HepG2 (cell line): ENCODE measurements around the gene LMAN2. TPM values are rescaled to one million over a fixed set of nuclear protein-coding genes. Genes with fewer than 3 reads are reported as not detected.

Source experiments
- ARID3A ChIP-seq: IDR thresholded peaks from 2 replicates; pipeline ENCODE4 v1.6.1; 2012; ENCODE audit warnings: low read depth, low read length, improper control_type of control experiment
- CHCHD3 ChIP-seq: sonication (generic); formaldehyde crosslinking; IDR thresholded peaks from 2 replicates; pipeline ENCODE4 v1.8.0; 2022; ENCODE audit warnings: mild to moderate bottlenecking, missing genetic modification reagents, moderate library complexity
- CHD4 ChIP-seq: fragments of 200-600 bp; sonication (generic); IDR thresholded peaks from 2 replicates; pipeline ENCODE4 v1.7.0; 2017; ENCODE audit warnings: mild to moderate bottlenecking, low read length, borderline replicate concordance
- EEA1 ChIP-seq: sonication (generic); formaldehyde crosslinking; IDR thresholded peaks from 2 replicates; pipeline ENCODE4 v1.5.1; 2020; ENCODE audit warnings: mild to moderate bottlenecking, missing genetic modification reagents, borderline replicate concordance
- KDM1A ChIP-seq: IDR thresholded peaks from 2 replicates; pipeline ENCODE4 v1.6.1; 2016; ENCODE audit warnings: missing compliant biosample characterization
- KDM5A ChIP-seq: fragments of 200-600 bp; sonication (generic); IDR thresholded peaks from 2 replicates; pipeline ENCODE4 v1.7.0; 2018; ENCODE audit warnings: antibody characterized with exemption, mild to moderate bottlenecking, low read length, borderline replicate concordance
- KLF16 ChIP-seq, 2 experiments: sonication (generic) in 1 of 2; formaldehyde crosslinking in 1 of 2; IDR thresholded peaks; 2 replicates each; pipeline versions ENCODE4 v1.6.1 to v1.8.0; 2016 to 2023; ENCODE audit warnings: missing genetic modification reagents in 2 of 2, missing compliant biosample characterization in 1 of 2
- MAZ ChIP-seq, 2 experiments: sonication (generic) in 1 of 2; formaldehyde crosslinking in 1 of 2; IDR thresholded peaks; 2 replicates each; pipeline versions ENCODE4 v1.5.0 to v1.6.1; 2012 to 2020; ENCODE audit warnings: low read depth in 2 of 2, mild to moderate bottlenecking in 2 of 2, borderline replicate concordance in 1 of 2, improper control_type of control experiment in 1 of 2, low read length in 1 of 2, missing genetic modification reagents in 1 of 2, moderate library complexity in 1 of 2
- PAF1 ChIP-seq: IDR thresholded peaks from 2 replicates; pipeline ENCODE4 v1.6.1; 2016; ENCODE audit warnings: missing genetic modification reagents, missing compliant biosample characterization
- PREB ChIP-seq: sonication (generic); formaldehyde crosslinking; IDR thresholded peaks from 2 replicates; pipeline ENCODE4 v1.4.0; 2020; ENCODE audit warnings: missing genetic modification reagents
- SIN3B ChIP-seq: fragments of 150-350 bp; IDR thresholded peaks from 2 replicates; pipeline ENCODE4 v1.6.1; 2014; ENCODE audit warnings: low read length
- STAT6 ChIP-seq: sonication (generic); formaldehyde crosslinking; IDR thresholded peaks from 2 replicates; pipeline ENCODE4 v1.4.0; 2020; ENCODE audit warnings: missing genetic modification reagents, mild to moderate bottlenecking, borderline replicate concordance
- TGIF2 ChIP-seq: IDR thresholded peaks from 2 replicates; pipeline ENCODE4 v1.6.1; 2016; ENCODE audit warnings: control low read depth, missing compliant biosample characterization
- ZBTB34 ChIP-seq: sonication (generic); formaldehyde crosslinking; IDR thresholded peaks from 2 replicates; pipeline ENCODE4 v1.8.0; 2022; ENCODE audit warnings: mild to moderate bottlenecking, missing genetic modification reagents
- ZNF24 ChIP-seq: fragments of 450-650 bp; IDR thresholded peaks from 2 replicates; pipeline ENCODE4 v1.6.1; 2017; ENCODE audit warnings: antibody characterized with exemption, mild to moderate bottlenecking
- ZNF382 ChIP-seq: sonication (generic); formaldehyde crosslinking; IDR thresholded peaks from 2 replicates; pipeline ENCODE4 v1.5.0; 2020; ENCODE audit warnings: missing genetic modification reagents, mild to moderate bottlenecking, borderline replicate concordance
- ZNF546 ChIP-seq: sonication (generic); formaldehyde crosslinking; conservative IDR thresholded peaks from 2 replicates; pipeline ENCODE4 v1.8.1; 2023; ENCODE audit warnings: mild to moderate bottlenecking, missing genetic modification reagents
- ZNF678 ChIP-seq: sonication (generic); formaldehyde crosslinking; IDR thresholded peaks from 2 replicates; pipeline ENCODE4 v1.4.0; 2020; ENCODE audit warnings: mild to moderate bottlenecking, missing genetic modification reagents
- polyA plus RNA-seq, 8 experiments: library from polyadenylated mRNA; depleted of rRNA in 3 of 8; stranded (reverse) in 7 of 8; unstranded in 1 of 8; fragments of >200 nt; fragmentation: Illumina TruSeq in 4 of 8; extraction: Trizol in 4 of 8; gene quantifications; 2 replicates each; pipeline versions ENCODE4 v1.2.1 to v1.2.3, GENCODE V29; 2011 to 2016; ENCODE audit warnings: low read depth in 4 of 8, missing spikeins in 1 of 8, mixed read lengths in 1 of 8; ENCODE audit not compliant: insufficient read depth in 1 of 8
- total RNA-seq, 5 experiments: library from RNA; depleted of rRNA; stranded (reverse); fragments of >200 nt; fragmentation: Illumina TruSeq; extraction: Trizol; gene quantifications; 2 replicates each; pipeline ENCODE4 v1.2.3, GENCODE V29; 2016; ENCODE audit warnings: low read depth in 1 of 5

The LMAN2 gene
- total and polyA plus RNA-seq, 2 of the 13 experiments (the other 11 are each of a cell fraction or from before 2014, with no cell fraction given): 191 to 197 TPM

GRCh38 chr5:177362610-177363507 is 11.4 kb upstream of the LMAN2 start (continued):
- TF ChIP-seq CHD4: no peak
- TF ChIP-seq ZBTB34 (CRISPR knock-in tag): no peak
- peak; percentile 55; the same call in 1 of the 2 replicates for TF ChIP-seq CHCHD3 (CRISPR knock-in tag)
- no peak for TF ChIP-seq MAZ (IDR thresholded peaks at IDR 0.05; ENCODE audit: borderline replicate concordance, low read depth, low read length)
- peak; percentile 89 for TF ChIP-seq MAZ (CRISPR knock-in tag; IDR thresholded peaks at IDR 0.05; ENCODE audit: low read depth)
- TF ChIP-seq PAF1 (CRISPR knock-in tag): no peak
- TF ChIP-seq EEA1: no peak
- no peak for TF ChIP-seq ZNF546 (CRISPR knock-in tag)
- no peak for TF ChIP-seq KDM5A
- no peak for TF ChIP-seq KLF16 (CRISPR knock-in tag; IDR thresholded peaks at IDR 0.05)
- TF ChIP-seq TGIF2 (CRISPR knock-in tag): no peak
- no peak for TF ChIP-seq ZNF382
- no peak for TF ChIP-seq SIN3B
- no peak for TF ChIP-seq ZNF678 (CRISPR knock-in tag)
- TF ChIP-seq KDM1A (CRISPR knock-in tag): no peak
- TF ChIP-seq ARID3A: no peak
- TF ChIP-seq PREB (CRISPR knock-in tag): no peak
- TF ChIP-seq STAT6 (CRISPR knock-in tag): no peak
- no peak for TF ChIP-seq ZNF24
